ENCODE results near the gene LPAR5. TPM values are rescaled to one million over a fixed set of nuclear protein-coding genes. Genes with fewer than 3 reads are reported as not detected.

Gene LPAR5
- total and polyA plus RNA-seq, 2 of the 8 experiments (the other 6 are each of a cell fraction or from before 2014, with no cell fraction given) = 0.22 to 0.24 TPM

DNA sequence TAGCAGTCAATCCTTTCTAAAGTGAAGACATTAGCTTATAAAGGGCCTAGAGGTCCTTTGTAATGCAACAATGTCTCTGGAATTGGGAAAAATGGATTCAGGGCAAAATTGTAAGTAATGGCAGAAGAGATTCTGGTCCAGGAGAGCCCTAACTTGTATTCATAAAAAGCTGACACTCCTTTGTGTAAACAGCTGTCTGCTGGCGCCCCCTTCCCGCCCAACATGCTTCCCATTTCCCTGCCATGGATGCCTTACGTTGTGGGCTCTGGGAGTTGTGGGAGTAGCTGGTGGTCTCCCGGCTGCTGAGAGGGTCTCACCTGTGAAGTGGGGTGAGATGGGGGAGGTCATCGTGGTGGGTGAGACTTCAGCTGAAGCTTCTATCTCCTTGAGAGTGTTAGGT is 9.1 kb upstream of the LPAR5 start:
- 0 out of 2 replicates have a peak overlapping the region, but pooled peaks have one; percentile 76 for H2BK12ac ChIP-seq (ENCODE audit: low read depth, low read length)
- H3K18ac ChIP-seq (ENCODE audit: extremely low read depth, low read length) = no peak overlapping the region
- 54% methylated on average over 5 of the region's 5 CpGs; no CpG with 5 or more reads in 1 of the 2 experiments for WGBS, 2 experiments (ENCODE audit: extremely low coverage in 1 of 2, insufficient coverage in 1 of 2, insufficient read length in 1 of 2, insufficient replicate concordance in 2 of 2, low coverage in 1 of 2, low lambda C conversion rate in 2 of 2, missing lambda C conversion rate in 1 of 2)
- H2BK20ac ChIP-seq (ENCODE audit: low read length) = no peak overlapping the region
- peaks cover 3 to 7% (median 6%) of the 10 kb centered on the region in 4 experiments; a peak in 4 of 7 replicates for H3K27me3 ChIP-seq (replicated peaks in 1 of 4; ENCODE audit: control insufficient read depth in 3 of 4, extremely low read depth in 1 of 4, insufficient read depth in 3 of 4, low read length in 3 of 4)
- DNase-seq (ENCODE audit: low read depth in 1 of 2, low spot score in 2 of 2) (peak in 1 of 2 experiments; percentile 53), FAIRE-seq (peak; percentile 66)
- no peak overlapping the region for H3K4me2 ChIP-seq (ENCODE audit: insufficient read depth in 1 of 2, low read depth in 2 of 2, low read length in 2 of 2)
- no peak overlapping the region for H3K4me3 ChIP-seq (ENCODE audit: extremely low read depth in 1 of 4, insufficient read depth in 2 of 4, low read depth in 3 of 4, low read length in 4 of 4)
- no peaks in the 10 kb centered on the region for H4K20me1 ChIP-seq (replicated peaks in 1 of 2; ENCODE audit: control insufficient read depth in 1 of 2, insufficient read depth in 2 of 2, low read length in 2 of 2)
- H3K23me2 ChIP-seq (ENCODE audit: low read depth, low read length) = peaks cover 4% of the 10 kb centered on the region; the same call in 1 of the 2 replicates
- H3K14ac ChIP-seq (ENCODE audit: insufficient read length) = no peak overlapping the region
- H3K79me1 ChIP-seq (ENCODE audit: low read depth, low read length) = no peaks in the 10 kb centered on the region
- no peak overlapping the region for H3K9ac ChIP-seq (replicated peaks in 1 of 4; ENCODE audit: extremely low read depth in 1 of 4, low read depth in 3 of 4, low read length in 3 of 4)
- no peak overlapping the region for H2BK120ac ChIP-seq (replicated peaks; ENCODE audit: low read depth, low read length)
- no peak overlapping the region for H4K5ac ChIP-seq (ENCODE audit: insufficient read length, low read depth, low read length)
- H3K23ac ChIP-seq (ENCODE audit: insufficient read length) = no peak overlapping the region
- H2AK5ac ChIP-seq (ENCODE audit: low read depth, low read length) = no peak overlapping the region
- H4K91ac ChIP-seq (replicated peaks; ENCODE audit: insufficient read length, low read length) = no peak overlapping the region
- H2BK5ac ChIP-seq (ENCODE audit: low read depth, low read length) = no peak overlapping the region
- no peaks in the 10 kb centered on the region for H3K9me3 ChIP-seq (ENCODE audit: insufficient read depth in 2 of 2, low read depth in 1 of 2, low read length in 1 of 2)
- H3K4ac ChIP-seq (replicated peaks; ENCODE audit: insufficient read length, low read depth, low read length) = no peak overlapping the region
- H3K56ac ChIP-seq (replicated peaks; ENCODE audit: insufficient read length, low read depth, low read length) = no peak overlapping the region
- ChIA-PET CTCF (ENCODE audit: partially characterized antibody) (interaction anchor here (0.7 to 6.3 kb wide), 23 partner anchors 10 to 221 kb away, joined by 3 to 146 read pairs (median 4); partner anchors contain the start of genes LPAR5, MLF2 and ZNF384), POLR2A (ENCODE audit: partially characterized antibody) (interaction anchor here (0.7 to 3.3 kb wide), 11 partner anchors 10 to 111 kb away, joined by 3 to 18 read pairs (median 4); partner anchors contain the start of genes GAPDH, LPAR5 and ZNF384)
- 0 out of 2 replicates have a peak overlapping the region, but pooled peaks have one; percentile 72 for H2AFZ ChIP-seq (ENCODE audit: low read length)
- no peak overlapping the region for H3K27ac ChIP-seq (ENCODE audit: low read depth, low read length)
- peak overlapping the region; percentile 89; the same call in 1 of the 2 replicates for H2BK15ac ChIP-seq (ENCODE audit: low read length)
- H3K4me1 ChIP-seq (replicated peaks in 1 of 4; ENCODE audit: control insufficient read depth in 3 of 4, insufficient read depth in 4 of 4, low read length in 3 of 4) = peaks cover 0 to 5% (median under 1%) of the 10 kb centered on the region in 4 experiments; a peak in 2 of 7 replicates
- no peak overlapping the region for H4K8ac ChIP-seq (ENCODE audit: extremely low read depth, insufficient read depth, low read length)
- H3K79me2 ChIP-seq (ENCODE audit: control insufficient read depth in 1 of 2, insufficient read depth in 2 of 2, low read length in 2 of 2) = no peaks in the 10 kb centered on the region
- H3K36me3 ChIP-seq (ENCODE audit: control insufficient read depth in 2 of 4, insufficient read depth in 4 of 4, low read length in 3 of 4) = no peaks in the 10 kb centered on the region; a peak in 1 of 8 replicates
- TF ChIP-seq RAD21 (IDR thresholded peaks at IDR 0.05 in 1 of 2, conservative IDR thresholded peaks at IDR 0.05 in 1 of 2; ENCODE audit: low read depth in 2 of 2, low read length in 2 of 2) (peak; percentile 66 to 74), ZNF274 (IDR thresholded peaks at IDR 0.05; ENCODE audit: borderline replicate concordance, extremely low read depth, low read length) (no peak)
- TF ChIP-seq, protein P1, sequence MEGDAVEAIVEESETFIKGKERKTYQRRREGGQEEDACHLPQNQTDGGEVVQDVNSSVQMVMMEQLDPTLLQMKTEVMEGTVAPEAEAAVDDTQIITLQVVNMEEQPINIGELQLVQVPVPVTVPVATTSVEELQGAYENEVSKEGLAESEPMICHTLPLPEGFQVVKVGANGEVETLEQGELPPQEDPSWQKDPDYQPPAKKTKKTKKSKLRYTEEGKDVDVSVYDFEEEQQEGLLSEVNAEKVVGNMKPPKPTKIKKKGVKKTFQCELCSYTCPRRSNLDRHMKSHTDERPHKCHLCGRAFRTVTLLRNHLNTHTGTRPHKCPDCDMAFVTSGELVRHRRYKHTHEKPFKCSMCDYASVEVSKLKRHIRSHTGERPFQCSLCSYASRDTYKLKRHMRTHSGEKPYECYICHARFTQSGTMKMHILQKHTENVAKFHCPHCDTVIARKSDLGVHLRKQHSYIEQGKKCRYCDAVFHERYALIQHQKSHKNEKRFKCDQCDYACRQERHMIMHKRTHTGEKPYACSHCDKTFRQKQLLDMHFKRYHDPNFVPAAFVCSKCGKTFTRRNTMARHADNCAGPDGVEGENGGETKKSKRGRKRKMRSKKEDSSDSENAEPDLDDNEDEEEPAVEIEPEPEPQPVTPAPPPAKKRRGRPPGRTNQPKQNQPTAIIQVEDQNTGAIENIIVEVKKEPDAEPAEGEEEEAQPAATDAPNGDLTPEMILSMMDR (IDR thresholded peaks at IDR 0.05; ENCODE audit: control extremely low read depth in 1 of 3, insufficient read depth in 1 of 3, low read depth in 1 of 3, low read length in 3 of 3) = peak; percentile 48 to 64 (median 63)
- TF ChIP-seq, protein P2, sequence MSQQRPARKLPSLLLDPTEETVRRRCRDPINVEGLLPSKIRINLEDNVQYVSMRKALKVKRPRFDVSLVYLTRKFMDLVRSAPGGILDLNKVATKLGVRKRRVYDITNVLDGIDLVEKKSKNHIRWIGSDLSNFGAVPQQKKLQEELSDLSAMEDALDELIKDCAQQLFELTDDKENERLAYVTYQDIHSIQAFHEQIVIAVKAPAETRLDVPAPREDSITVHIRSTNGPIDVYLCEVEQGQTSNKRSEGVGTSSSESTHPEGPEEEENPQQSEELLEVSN (IDR thresholded peaks at IDR 0.05) = peak; percentile 51

All from H1 (cell line).